GM13976 (cell line): ENCODE measurements around the gene TMEM250.

Experiments used
- DNase-seq: peaks from one replicate; pipeline ENCODE4 v3.0.0; 2012; ENCODE audit warnings: low spot score
- CTCF ChIP-seq: IDR thresholded peaks from 2 replicates; pipeline ENCODE4 v1.5.1; 2012; ENCODE audit warnings: borderline replicate concordance, mild to moderate bottlenecking; ENCODE audit not compliant: insufficient read depth; ENCODE audit errors: extremely low read depth, missing control alignments, control extremely low read depth
- in situ Hi-C: fragments of 300-500 bp; cut with MboI; formaldehyde crosslinking; loops from one replicate; pipeline ENCODE4 v1.12.0; 2022; ENCODE audit warnings: low sequenced_read_pairs, mixed read lengths, inconsistent platforms; ENCODE audit not compliant: unreplicated experiment

TMEM250 gene

GRCh38 chr9:136156209-136157120 lies 37.8 kb upstream of the TMEM250 start:
- in situ Hi-C loops = no loop called here
- no peak for TF ChIP-seq CTCF
- DNase-seq = no peak

GRCh38 chr9:136155576-136155975 lies 36.9 kb upstream of the TMEM250 start:
- no peak for TF ChIP-seq CTCF
- no peak for DNase-seq
- in situ Hi-C loops = no loop called here

GRCh38 chr9:136154943-136155342 lies 36.3 kb upstream of the TMEM250 start:
- in situ Hi-C loops = no loop called here
- no peak for DNase-seq
- no peak for TF ChIP-seq CTCF

- DNase-seq = no peak
- in situ Hi-C loops = no loop called here
- TF ChIP-seq CTCF = no peak
Observed at GRCh38 chr9:136153381-136154065, 34.8 kb upstream of the TMEM250 start.

GRCh38 chr9:136152931-136153330 lies 34.3 kb upstream of the TMEM250 start:
- in situ Hi-C loops = no loop called here

GRCh38 chr9:136152543-136152866 lies 33.8 kb upstream of the TMEM250 start:
- DNase-seq = no peak
- in situ Hi-C loops = no loop called here
- no peak for TF ChIP-seq CTCF

More at GRCh38 chr9:136152931-136153330, 34.3 kb upstream of the TMEM250 start:
- DNase-seq = no peak
- TF ChIP-seq CTCF = no peak
